ENCODE measurements around the gene TOX2.

The TOX2 gene

DNA sequence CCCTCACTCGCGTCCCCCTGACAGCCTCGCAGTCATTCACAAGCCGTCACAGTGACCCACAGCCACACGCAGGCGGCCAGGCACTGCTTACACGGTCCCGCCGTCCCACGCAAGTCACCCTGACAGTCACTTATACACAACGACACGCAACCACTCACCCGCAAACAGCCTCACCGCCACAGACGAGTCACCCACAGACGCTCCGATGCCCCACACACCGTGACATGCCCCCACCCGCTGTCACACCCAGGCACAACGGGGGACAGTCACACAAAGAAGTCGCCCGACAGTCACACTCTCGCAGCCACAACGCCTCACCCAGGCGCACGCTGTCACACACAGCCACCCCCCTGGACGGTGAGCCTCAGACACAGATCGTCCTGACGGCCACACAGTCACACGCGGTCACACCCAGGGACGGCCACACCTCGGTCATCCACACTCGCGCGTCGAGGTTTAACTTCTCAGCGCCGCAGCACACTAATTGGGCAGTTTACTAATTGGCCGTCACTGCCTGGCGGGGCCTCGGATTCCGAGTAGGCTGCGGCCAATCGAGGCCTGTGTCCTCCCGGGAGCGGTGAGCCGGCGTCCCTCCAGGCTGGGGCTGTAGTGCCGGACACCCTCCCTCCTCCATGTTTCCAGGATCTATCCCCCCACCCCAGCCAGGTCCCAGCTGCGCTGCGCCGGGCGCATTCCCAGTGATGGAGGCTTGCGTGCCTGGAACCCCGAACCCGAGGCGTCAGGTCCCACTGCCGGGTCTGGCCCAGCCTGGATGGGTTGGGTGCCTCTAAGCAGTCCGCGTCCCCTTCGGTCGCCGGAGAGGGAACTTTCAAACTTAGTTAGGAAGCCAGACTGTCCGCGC, 790 bp downstream of the TOX2 start:
- DNase-seq, result peak in 1 of 58 donors; percentile 16

DNA sequence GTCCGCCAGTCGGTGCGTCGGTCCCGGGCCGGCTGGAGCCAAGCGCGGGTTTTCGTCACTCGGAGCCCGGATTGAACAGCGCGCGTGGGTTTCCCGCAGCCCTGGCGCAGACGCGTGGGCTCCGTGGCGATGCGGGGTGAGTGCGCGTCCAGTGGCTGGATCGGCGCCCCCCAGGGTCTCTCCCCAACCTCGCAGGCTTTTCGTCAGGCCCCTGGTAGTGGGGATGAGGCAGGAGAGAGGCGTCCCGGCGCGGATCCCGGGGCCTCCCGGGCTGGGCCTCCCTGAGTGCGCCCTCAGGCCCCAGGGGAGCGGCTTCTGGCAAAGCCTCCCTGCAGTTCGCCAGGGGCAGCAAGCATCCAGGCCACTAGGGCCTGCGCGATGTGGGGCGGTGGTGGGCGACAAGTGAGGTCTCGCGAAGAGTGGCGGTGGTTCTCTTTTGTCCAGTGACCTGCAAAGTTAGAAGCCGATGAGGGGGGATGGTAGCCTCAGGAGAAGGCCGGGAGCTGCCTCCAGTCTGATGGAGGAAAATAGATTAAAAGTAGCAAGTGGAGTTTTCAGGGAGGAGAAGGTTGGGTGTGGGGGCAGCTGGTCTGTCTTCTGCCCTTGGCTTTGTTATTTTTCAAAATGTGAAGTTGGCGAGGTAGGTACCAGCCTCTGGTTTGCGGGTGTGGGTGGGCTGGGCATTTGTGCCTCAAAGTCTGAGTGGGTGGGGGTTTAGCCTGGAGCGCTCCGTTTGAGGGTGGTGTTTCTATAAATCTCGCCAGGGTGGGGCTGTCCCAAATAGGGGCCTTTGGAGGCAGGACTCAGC, 1.6 kb downstream of the TOX2 start:
- peak in 2 of 58 donors; percentile 5 to 12 for DNase-seq

GRCh38 chr20:43916881-43917371, 2.3 kb downstream of the TOX2 start:
- no peak for DNase-seq

GRCh38 chr20:43917380-43917779, 2.7 kb downstream of the TOX2 start:
- no peak for DNase-seq

- DNase-seq, result no peak
Observed at GRCh38 chr20:43919686-43920403, 5.2 kb downstream of the TOX2 start.

- no peak for DNase-seq
Observed at GRCh38 chr20:43920797-43921196, 6.1 kb downstream of the TOX2 start.

DNA sequence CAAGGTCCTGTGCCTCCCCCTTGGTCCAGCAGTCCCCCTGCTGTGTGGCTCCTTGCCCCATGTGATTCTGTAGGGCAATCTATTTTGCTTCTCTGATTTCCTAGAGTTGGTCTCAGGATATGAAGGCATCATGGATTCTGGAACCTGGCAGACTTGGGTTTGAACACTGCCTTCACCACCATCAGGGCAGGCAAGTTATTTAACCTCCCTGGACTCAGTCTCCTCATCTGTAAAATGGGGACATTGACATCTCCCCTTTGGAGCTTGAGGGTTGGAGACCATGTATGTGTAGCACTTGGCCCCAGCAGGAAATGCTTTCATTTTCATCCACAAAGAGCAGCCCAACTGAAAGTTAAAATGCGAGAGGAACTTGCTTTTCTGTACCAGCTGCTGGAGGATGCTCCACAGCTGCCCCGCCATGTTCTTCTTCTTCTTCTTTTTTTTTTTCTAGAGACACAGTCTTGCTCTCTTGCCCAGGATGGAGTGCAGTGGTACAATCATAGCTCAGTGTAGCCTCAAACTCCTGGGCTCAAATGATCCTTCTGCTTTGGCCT, 6.7 kb downstream of the TOX2 start:
- no peak for DNase-seq

- DNase-seq, result no peak
Observed at GRCh38 chr20:43922614-43923013, 8.0 kb downstream of the TOX2 start.

GRCh38 chr20:43923322-43923721, 8.7 kb downstream of the TOX2 start:
- no peak for DNase-seq

DNA sequence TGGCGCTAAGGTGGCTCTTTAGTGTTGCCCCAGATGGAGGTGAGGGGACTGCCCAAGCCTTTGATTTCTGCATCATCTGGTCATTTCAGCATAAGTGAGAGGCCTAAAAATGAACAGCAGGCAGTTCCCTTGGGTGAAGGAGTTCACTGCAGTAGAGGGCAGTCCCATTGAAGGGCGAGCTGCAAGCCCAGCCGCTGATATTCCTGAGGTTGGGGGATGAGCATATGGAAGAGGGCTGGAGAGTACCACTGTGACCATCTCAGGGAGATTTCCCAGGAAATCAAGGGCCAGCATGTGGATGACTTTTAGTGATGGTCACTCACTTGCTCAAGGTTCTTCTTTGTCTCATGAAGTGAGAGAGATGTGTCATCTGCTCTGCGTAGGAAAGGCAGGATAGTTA, 9.3 kb downstream of the TOX2 start:
- no peak for DNase-seq

DNA sequence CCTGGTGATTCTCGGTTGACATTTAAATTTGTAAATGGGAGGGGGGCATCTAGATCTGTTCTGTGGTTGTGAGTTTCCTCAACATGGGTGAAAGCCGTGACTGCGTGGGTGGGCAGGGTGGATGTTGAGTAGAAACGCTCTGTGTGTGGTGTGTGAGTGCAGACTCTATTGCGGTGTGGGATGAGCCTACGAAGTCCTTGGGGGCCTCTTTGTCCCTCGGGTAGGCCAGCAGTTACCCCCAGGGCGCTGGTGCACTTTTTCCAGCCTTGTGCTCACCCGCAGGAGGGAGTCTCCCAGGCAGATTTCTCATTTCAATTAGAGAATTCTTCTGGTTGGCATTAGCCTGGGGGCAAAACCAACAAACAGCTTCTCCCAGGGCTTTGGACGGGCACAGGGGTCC, 10.6 kb downstream of the TOX2 start:
- DNase-seq, result no peak

GRCh38 chr20:43925801-43926200, 11.1 kb downstream of the TOX2 start:
- peak in 10 of 58 donors; percentile 3 to 23 (median 16) for DNase-seq

- DNase-seq, result peak in 21 of 58 donors; percentile 2 to 47 (median 20)
Observed at GRCh38 chr20:43926287-43927050, 11.8 kb downstream of the TOX2 start.

DNA sequence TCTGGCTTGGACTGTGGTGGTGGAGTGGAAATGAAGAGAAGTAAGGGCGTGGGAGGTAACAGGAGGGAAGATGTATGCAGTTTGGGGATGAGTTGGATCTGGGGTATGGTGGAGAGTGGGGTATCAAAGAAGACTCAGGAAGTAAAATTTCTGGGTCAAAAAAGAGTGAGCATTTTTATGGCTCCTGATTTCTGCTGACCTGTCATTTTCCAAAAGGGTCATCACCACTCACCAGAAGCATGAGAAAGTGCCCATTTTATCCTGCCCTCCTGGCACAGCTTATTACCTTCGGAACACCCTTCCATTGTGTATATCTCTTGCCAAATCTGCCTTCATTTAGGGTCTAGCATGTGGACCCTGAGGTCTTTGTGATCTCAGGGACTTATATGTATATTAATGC, 17.3 kb downstream of the TOX2 start:
- DNase-seq, result no peak

DNA sequence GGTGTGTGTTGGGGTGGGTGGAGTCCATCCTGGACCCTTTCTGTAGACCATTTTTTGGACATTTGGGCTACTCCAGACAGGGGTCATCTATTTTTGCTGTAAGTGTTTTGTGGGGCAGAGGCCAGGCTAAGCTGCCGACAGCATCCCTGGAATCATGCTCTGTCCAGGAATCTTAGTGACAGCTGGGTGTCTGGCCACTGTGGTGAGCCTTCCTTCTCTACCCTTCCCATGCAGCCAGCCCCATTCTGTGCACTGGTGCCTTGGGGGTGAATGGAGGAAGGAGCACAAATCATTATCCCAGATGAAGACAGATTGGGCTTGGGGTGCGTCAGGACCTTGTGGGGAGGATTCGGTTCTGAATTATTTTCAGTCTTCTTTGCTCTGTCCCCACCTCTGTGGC, 20.2 kb downstream of the TOX2 start:
- DNase-seq, result no peak

- peak in 7 of 58 donors; percentile 8 to 36 (median 17) for DNase-seq
Observed at GRCh38 chr20:43936104-43936770, 21.6 kb downstream of the TOX2 start.

GRCh38 chr20:43936805-43937204, 22.2 kb downstream of the TOX2 start:
- DNase-seq, result peak in 1 of 58 donors; percentile 6

DNA sequence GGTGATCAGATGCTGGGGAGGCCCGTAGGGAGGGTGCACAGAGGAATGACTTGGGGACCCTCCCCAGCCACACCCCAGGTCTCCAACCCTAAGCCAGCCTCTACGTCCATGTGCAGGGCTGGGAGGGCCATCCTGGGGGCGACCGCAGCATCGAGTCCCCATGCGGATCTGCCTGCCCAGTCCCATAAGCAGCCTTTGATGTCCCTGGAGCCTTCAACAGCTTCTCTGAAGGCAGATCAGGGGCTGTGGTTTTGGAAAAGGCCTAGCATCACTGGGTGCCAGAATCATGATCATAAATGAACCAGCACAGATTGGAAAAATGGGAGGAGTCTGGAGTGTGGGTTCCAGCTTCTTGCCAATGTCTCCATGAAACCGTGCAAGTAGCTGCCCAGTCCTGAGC, 22.9 kb downstream of the TOX2 start:
- DNase-seq, result no peak

DNA sequence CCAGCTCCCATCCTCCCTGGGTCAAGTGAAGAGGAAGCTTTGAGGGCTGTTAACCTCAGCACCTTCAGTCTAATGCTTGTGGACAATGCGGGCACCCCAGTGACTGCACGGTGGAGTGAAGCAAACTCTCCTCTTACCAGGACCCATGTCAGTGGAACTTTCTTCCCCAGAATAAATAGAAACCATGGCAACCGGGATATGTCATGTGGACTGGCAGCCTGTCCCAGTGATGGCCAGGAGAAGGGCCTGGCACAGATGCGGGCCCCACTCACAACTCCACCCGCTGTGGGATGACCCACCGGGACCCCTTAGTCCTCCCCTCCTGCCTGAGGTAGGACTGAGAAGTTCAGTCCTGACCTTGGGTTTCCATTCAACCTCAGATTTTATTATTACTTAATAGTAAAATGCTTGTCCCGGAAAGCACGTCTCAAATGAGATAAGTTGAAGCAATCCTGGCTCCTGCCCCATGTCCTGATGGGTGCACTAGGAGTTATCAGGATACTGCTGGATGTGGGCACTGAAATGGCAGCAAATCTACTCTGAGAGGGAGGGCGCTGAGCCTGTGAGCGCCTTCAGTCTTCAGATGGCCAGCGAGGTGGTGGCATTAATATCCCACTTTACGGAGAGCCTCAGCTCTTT, 23.5 kb downstream of the TOX2 start:
- no peak for DNase-seq

Measured in anterior cingulate cortex (tissue), 58 donors.